AG04450 (cell line): Measurements from ENCODE around the gene PSMA8. TPM values are rescaled to one million over a fixed set of nuclear protein-coding genes. Genes with fewer than 3 reads are reported as not detected.

ENCODE experiments used
- CTCF ChIA-PET: fragments of 300-600, 350-600 bp; formaldehyde crosslinking; extraction: SDS; loops from one replicate; lab custom pipeline; 2022; ENCODE audit warnings: antibody characterized with exemption, inconsistent platforms; lab: Charles Lee
- POLR2A ChIA-PET: fragments of 350-600 bp; formaldehyde crosslinking; extraction: SDS; loops from one replicate; lab custom pipeline; 2021; ENCODE audit warnings: antibody characterized with exemption, inconsistent platforms; lab: Yijun Ruan, JAX
- DNase-seq: peaks from one replicate; pipeline ENCODE4 v3.0.0-alpha.2; 2011; ENCODE audit warnings: low read depth, low spot score
- H3K27ac ChIP-seq: one replicate; pipeline ENCODE4 v1.5.1; 2012; ENCODE audit warnings: low read depth, low read length, control low read depth
- H3K27me3 ChIP-seq: one replicate; pipeline ENCODE4 v1.6.0; 2012; ENCODE audit warnings: low read length; ENCODE audit not compliant: control insufficient read depth, insufficient read depth
- H3K4me3 ChIP-seq: 2 replicates; pipeline ENCODE4 v1.5.1; 2011; ENCODE audit warnings: mild to moderate bottlenecking, low read depth, low read length, control low read depth
- H3K9me3 ChIP-seq: 2 replicates; pipeline ENCODE4 v1.5.1; 2012; ENCODE audit warnings: low read length; ENCODE audit not compliant: control insufficient read depth, insufficient read depth
- polyA plus RNA-seq: library from polyadenylated mRNA; depleted of rRNA; stranded (reverse); fragments of >200 nt; gene quantifications from 2 replicates; pipeline ENCODE4 v1.2.3, GENCODE V29; 2011
- TF ChIP-seq, protein P1 (sequence below): IDR thresholded peaks from 2 replicates; pipeline ENCODE4 v1.5.1; 2011; ENCODE audit warnings: low read depth, low read length, control low read depth, inconsistent platforms

Gene PSMA8
- polyA plus RNA-seq, 1 experiment = not detected

DNA sequence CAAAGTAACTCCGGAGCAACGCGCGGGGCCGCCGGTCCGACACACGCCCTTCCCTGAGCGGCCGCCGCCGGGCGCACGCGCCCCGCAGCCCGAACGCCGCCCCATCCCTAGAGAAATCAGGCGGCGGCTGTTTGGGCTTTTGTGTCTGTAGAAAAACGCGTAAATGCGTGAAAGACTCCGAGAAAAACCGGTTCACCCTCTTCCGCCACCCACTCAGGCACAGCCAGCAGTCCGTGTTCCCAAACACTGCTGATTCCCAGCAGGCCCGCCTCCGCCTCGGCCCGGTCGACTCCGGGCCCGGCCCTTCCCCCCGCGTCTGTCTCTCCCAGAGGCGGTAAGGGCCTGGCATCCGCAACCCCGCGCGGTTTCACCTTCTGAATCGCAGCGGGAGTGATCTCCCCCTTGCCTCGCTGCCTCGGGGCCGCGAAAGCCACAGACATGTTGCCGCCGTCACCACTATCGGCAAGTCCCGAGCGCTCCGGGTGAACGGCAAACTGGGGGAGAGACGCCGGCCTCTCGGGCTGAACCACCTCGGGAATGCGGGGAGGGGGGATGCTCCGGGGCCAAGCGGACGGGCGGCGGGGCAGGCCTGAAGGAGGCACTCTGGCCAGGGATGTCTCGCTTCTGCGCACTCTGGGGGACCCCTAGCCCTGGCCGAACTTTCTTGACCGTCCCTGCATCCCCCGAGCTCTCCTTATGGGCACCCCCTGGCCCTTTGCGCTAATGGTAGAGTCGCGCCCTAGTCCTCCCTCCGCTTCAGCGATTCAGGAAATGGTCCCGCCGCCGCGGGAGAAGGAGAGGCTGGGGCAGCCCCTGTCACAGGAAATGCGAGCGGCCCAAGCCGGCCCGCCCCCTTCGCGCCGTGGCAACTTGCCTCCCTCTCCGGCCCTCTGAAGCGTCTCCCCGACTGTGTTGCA is 43.3 kb upstream of the PSMA8 start, which contains the start of gene SS18:
Gene SS18, minus strand, starts transcription at position 484 of the 917 bp plus-strand sequence. Its CDS starts 44 bp downstream, at position 440.
- POLR2A ChIA-PET = interaction anchor here (1.4 kb wide), 1 partner anchor 136 kb away, joined by 3 read pairs; the partner anchor contains the start of gene TAF4B
- Histone ChIP-seq H3K27me3 (no peaks in the 10 kb centered on the region), H3K4me3 (peak within 1 kb of the TSS; percentile 87), H3K9me3 (no peaks in the 10 kb centered on the region), H3K27ac (peak within 1 kb of the TSS; percentile 97)
- CTCF ChIA-PET = no interaction called here
- DNase-seq = peak; percentile 82
- TF ChIP-seq, protein P1, sequence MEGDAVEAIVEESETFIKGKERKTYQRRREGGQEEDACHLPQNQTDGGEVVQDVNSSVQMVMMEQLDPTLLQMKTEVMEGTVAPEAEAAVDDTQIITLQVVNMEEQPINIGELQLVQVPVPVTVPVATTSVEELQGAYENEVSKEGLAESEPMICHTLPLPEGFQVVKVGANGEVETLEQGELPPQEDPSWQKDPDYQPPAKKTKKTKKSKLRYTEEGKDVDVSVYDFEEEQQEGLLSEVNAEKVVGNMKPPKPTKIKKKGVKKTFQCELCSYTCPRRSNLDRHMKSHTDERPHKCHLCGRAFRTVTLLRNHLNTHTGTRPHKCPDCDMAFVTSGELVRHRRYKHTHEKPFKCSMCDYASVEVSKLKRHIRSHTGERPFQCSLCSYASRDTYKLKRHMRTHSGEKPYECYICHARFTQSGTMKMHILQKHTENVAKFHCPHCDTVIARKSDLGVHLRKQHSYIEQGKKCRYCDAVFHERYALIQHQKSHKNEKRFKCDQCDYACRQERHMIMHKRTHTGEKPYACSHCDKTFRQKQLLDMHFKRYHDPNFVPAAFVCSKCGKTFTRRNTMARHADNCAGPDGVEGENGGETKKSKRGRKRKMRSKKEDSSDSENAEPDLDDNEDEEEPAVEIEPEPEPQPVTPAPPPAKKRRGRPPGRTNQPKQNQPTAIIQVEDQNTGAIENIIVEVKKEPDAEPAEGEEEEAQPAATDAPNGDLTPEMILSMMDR = no peak

DNA sequence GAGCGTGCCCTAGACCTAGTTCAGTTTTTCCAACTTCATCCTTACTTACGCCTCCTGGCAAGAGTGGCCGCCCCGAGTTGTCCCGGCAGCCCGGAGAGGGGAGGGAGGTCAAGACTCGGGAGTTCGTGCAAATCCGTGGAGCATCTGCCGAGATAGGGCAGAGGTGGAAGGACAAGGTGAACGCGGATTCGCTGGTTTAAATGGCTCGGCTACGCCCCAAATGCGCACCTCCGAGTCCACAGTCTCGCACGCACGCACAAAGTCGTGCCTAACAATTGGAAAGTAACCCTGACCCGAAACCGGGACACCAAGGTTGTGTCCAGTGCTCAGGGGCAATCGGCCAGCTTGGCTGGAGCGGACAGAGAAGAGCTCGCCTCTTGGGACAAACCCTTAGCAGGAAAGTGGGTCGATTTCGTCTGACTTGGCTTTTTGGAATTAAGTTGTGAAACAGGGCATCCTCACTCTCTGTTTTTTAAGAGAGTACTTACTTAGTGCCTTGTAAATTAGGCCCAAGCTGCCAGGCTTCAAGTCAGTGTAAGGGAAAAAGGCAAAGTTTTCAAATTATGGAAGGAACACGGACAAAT is 42.5 kb upstream of the PSMA8 start:
- ChIA-PET CTCF (no interaction called here), POLR2A (interaction anchor here (0.6 to 1.4 kb wide), 2 partner anchors 135 to 966 kb away, joined by 3 to 4 read pairs; partner anchors contain the start of gene TAF4B)
- Histone ChIP-seq H3K27me3 (no peaks in the 10 kb centered on the region), H3K27ac (peak overlapping the region; percentile 97), H3K4me3 (peak overlapping the region; percentile 87), H3K9me3 (no peaks in the 10 kb centered on the region)
- no peak for DNase-seq
- TF ChIP-seq, protein P1 = no peak

GRCh38 chr18:26096852-26097251 is 36.8 kb upstream of the PSMA8 start:
- DNase-seq = no peak
- TF ChIP-seq, protein P1 = no peak
- Histone ChIP-seq H3K27ac (no peak overlapping the region), H3K9me3 (peaks cover 2% of the 10 kb centered on the region; the same call in 1 of the 2 replicates), H3K27me3 (no peaks in the 10 kb centered on the region), H3K4me3 (no peak overlapping the region)
- POLR2A ChIA-PET = no interaction called here
- CTCF ChIA-PET = interaction anchor here (1.3 kb wide), 1 partner anchor 30 kb away, joined by 3 read pairs; no protein-coding TSS in a partner anchor

- no peak for DNase-seq
- no peak overlapping the region for H3K4me3 ChIP-seq
- TF ChIP-seq, protein P1 = no peak
- CTCF ChIA-PET = interaction anchor here (1.3 kb wide), 1 partner anchor 29 kb away, joined by 3 read pairs; no protein-coding TSS in a partner anchor
- POLR2A ChIA-PET = no interaction called here
- peaks cover 2% of the 10 kb centered on the region; the same call in 1 of the 2 replicates for H3K9me3 ChIP-seq
- H3K27me3 ChIP-seq = no peaks in the 10 kb centered on the region
- no peak overlapping the region for H3K27ac ChIP-seq
Observed at GRCh38 chr18:26097563-26097962, 36.1 kb upstream of the PSMA8 start.
